ENCODE measurements around the gene C16orf54. TPM values are rescaled to one million over a fixed set of nuclear protein-coding genes. Genes with fewer than 3 reads are reported as not detected.
"Not testable (repeated sequence)": the region's sequence is repeated elsewhere in the genome, so short reads cannot be mapped to it uniquely, and the experiment has no call there.

Gene C16orf54
- total and polyA plus RNA-seq, 2 of the 4 experiments (the other 2 are of a cell fraction), result not detected

GRCh38 chr16:29746518-29746917 lies 728 bp upstream of the C16orf54 start:
- H2AK5ac ChIP-seq (ENCODE audit: low read depth, low read length); ATAC-seq (ENCODE audit: low read depth); BruUV-seq (replicated peaks); H3K4me2 ChIP-seq (ENCODE audit: low read depth, low read length); H3K36me3 ChIP-seq (ENCODE audit: control insufficient read depth, insufficient read depth, low read length); H2BK20ac ChIP-seq (ENCODE audit: low read depth, low read length); H3K14ac ChIP-seq (replicated peaks; ENCODE audit: low read depth, low read length); H3K56ac ChIP-seq (ENCODE audit: extremely low read depth, insufficient read depth, low read length); H2BK15ac ChIP-seq (ENCODE audit: low read depth, low read length); POLR2A ChIA-PET (ENCODE audit: unreplicated experiment); H2AK9ac ChIP-seq (replicated peaks; ENCODE audit: low read depth, low read length, poor library complexity); H4K91ac ChIP-seq (ENCODE audit: insufficient read depth, low read depth, low read length); H3K18ac ChIP-seq (ENCODE audit: low read depth, low read length); H3K9ac ChIP-seq (ENCODE audit: low read depth, low read length); in situ Hi-C loops (cut with MboI; ENCODE audit: low sequenced_read_pairs); H4K20me1 ChIP-seq (ENCODE audit: insufficient read depth, low read length); intact Hi-C loops (cut with micrococcal nuclease); H2BK120ac ChIP-seq (ENCODE audit: low read depth, low read length); H3K23ac ChIP-seq (ENCODE audit: low read depth, low read length); H4K5ac ChIP-seq (ENCODE audit: low read depth, low read length); H4K8ac ChIP-seq (ENCODE audit: low read depth in 2 of 2, low read length in 2 of 2); DNase-seq; dilution Hi-C loops (cut with HindIII; ENCODE audit: low sequenced_read_pairs, unreplicated experiment); H3K4ac ChIP-seq (ENCODE audit: low read depth, low read length); H3K4me1 ChIP-seq (ENCODE audit: control insufficient read depth, insufficient read depth, low read length); H3K4me3 ChIP-seq (ENCODE audit: insufficient read depth, low read depth, low read length); H3K9me3 ChIP-seq (ENCODE audit: control insufficient read depth, insufficient read depth, low read length); H2AFZ ChIP-seq (replicated peaks; ENCODE audit: low read length, poor library complexity); H3K9me1 ChIP-seq (ENCODE audit: insufficient read depth, low read length); CTCF ChIA-PET; H3K27ac ChIP-seq (ENCODE audit: insufficient read depth, low read length); H2BK5ac ChIP-seq (ENCODE audit: low read depth, low read length, poor library complexity, severe bottlenecking); H3K79me1 ChIP-seq (ENCODE audit: low read depth in 1 of 2, low read length in 2 of 2): not testable (repeated sequence)
- H3K27me3 ChIP-seq (ENCODE audit: control insufficient read depth, insufficient read depth, low read length), result peaks cover 17% of the 10 kb centered on the region
- no CpG with 5 or more reads among the region's 4 CpGs for WGBS, 2 experiments (ENCODE audit: extremely low coverage in 2 of 2, insufficient read length in 1 of 2)

Data from IMR-90 (cell line).